ENCODE measurements around the gene NEURL1B. TPM values are rescaled to one million over a fixed set of nuclear protein-coding genes. Genes with fewer than 3 reads are reported as not detected.
"Not testable (repeated sequence)": the region's sequence is repeated elsewhere in the genome, so short reads cannot be mapped to it uniquely, and the experiment has no call there.

NEURL1B gene
- total RNA-seq, 1 experiment from 2014 or later = not detected

DNA sequence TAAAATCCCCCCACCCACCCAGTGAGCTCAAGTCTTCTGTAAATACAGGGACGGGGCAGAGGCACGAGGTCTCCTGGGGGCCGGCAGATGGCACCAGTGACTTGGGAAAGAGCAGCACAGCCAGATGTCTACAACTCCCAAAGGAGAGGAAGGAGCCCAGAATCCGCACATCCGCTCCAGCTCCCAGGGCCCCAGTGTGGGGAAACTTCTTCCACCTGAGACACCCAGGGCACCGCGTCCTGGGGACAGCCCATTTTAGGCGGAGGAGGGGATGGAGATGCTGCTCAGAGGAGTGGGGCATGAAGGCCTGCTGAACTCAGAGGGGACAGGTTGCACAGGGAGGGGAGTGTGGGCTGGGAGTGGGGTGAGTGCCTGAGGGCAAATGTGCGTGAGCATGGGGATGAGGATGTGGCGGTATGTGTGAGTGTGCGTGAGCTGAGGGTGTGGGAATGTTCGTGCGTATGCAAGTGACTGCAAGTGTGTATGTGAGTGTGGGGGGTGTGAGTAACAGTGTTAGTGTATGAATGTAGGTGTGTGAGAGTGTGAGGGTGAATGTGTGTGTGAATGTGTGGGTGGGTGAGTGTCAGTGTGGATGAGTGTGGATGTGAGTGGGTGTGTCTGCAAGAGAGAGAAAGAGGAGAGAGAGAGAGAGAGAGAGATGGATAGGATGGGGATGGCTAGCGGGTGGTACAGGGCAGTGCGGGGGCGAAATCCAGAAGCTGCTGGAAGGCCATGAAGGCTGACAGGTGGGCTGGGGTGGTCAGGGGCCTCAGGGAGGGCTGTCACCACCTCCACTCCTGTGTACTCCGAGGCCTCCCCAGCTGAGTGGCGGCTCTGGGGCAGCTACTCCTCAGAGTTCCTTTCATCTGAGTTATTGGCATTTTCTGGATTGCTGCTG is 66.5 kb downstream of the NEURL1B start:
- Histone ChIP-seq H3K27ac (ENCODE audit: low read length) (no peak overlapping the region), H3K27me3 (ENCODE audit: low read length) (no peaks in the 10 kb centered on the region), H3K4me2 (ENCODE audit: low read depth, low read length, poor library complexity, severe bottlenecking) (no peak overlapping the region), H4K20me1 (ENCODE audit: insufficient read depth, low read depth, low read length) (no peaks in the 10 kb centered on the region), H3K9me3 (ENCODE audit: low read length) (no peaks in the 10 kb centered on the region), H3K79me2 (ENCODE audit: low read length) (no peaks in the 10 kb centered on the region), H3K9ac (ENCODE audit: low read length) (no peak overlapping the region), H3K4me3 (ENCODE audit: low read length) (no peak overlapping the region), H3K9me2 (replicated peaks; ENCODE audit: insufficient read depth, low read length) (no peaks in the 10 kb centered on the region), H2AFZ (ENCODE audit: low read length) (no peak overlapping the region), H3K4me1 (ENCODE audit: low read length) (no peaks in the 10 kb centered on the region), H3K36me3 (ENCODE audit: insufficient read depth, low read length) (no peaks in the 10 kb centered on the region)
- DNase-seq = peak; percentile 56

- Histone ChIP-seq H3K4me2 (ENCODE audit: low read depth, low read length, poor library complexity, severe bottlenecking) (no peak overlapping the region), H2AFZ (ENCODE audit: low read length) (no peak overlapping the region), H3K4me1 (ENCODE audit: low read length) (no peaks in the 10 kb centered on the region), H3K9ac (ENCODE audit: low read length) (no peak overlapping the region), H3K4me3 (ENCODE audit: low read length) (no peak overlapping the region), H3K27ac (ENCODE audit: low read length) (no peak overlapping the region), H3K27me3 (ENCODE audit: low read length) (no peaks in the 10 kb centered on the region), H4K20me1 (ENCODE audit: insufficient read depth, low read depth, low read length) (no peaks in the 10 kb centered on the region), H3K79me2 (ENCODE audit: low read length) (no peaks in the 10 kb centered on the region), H3K36me3 (ENCODE audit: insufficient read depth, low read length) (no peaks in the 10 kb centered on the region), H3K9me2 (replicated peaks; ENCODE audit: insufficient read depth, low read length) (no peaks in the 10 kb centered on the region), H3K9me3 (ENCODE audit: low read length) (no peaks in the 10 kb centered on the region)
- no peak for DNase-seq
Measured at GRCh38 chr5:172708183-172708505, 67.1 kb downstream of the NEURL1B start.

DNA sequence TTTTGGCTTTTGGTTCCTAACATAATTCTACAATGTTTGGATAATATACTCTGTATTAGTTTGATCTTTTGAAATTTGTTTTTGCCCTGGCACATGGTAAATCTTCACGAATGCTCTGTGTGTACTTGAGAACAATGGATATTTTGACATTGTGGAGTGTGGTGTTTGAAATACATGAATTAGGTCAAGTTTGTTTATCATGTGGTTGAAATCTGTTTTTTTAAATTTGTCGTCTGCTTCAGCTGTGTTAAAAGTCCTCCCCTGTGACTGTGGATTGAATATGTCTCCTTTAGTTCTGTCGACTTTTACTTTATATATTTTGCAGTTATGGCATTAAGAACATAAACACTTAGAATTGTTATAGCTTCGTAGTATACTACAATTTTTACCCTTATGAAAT is 69.6 kb downstream of the NEURL1B start:
- Histone ChIP-seq H3K9me2 (replicated peaks; ENCODE audit: insufficient read depth, low read length) (no peaks in the 10 kb centered on the region), H3K27me3 (ENCODE audit: low read length) (no peaks in the 10 kb centered on the region), H3K4me2 (ENCODE audit: low read depth, low read length, poor library complexity, severe bottlenecking) (no peak overlapping the region), H4K20me1 (ENCODE audit: insufficient read depth, low read depth, low read length) (no peaks in the 10 kb centered on the region), H2AFZ (ENCODE audit: low read length) (no peak overlapping the region), H3K9ac (ENCODE audit: low read length) (no peak overlapping the region), H3K36me3 (ENCODE audit: insufficient read depth, low read length) (no peaks in the 10 kb centered on the region), H3K4me1 (ENCODE audit: low read length) (no peaks in the 10 kb centered on the region), H3K79me2 (ENCODE audit: low read length) (no peaks in the 10 kb centered on the region), H3K4me3 (ENCODE audit: low read length) (no peak overlapping the region), H3K9me3 (ENCODE audit: low read length) (no peaks in the 10 kb centered on the region), H3K27ac (ENCODE audit: low read length) (no peak overlapping the region)
- no peak for DNase-seq

DNA sequence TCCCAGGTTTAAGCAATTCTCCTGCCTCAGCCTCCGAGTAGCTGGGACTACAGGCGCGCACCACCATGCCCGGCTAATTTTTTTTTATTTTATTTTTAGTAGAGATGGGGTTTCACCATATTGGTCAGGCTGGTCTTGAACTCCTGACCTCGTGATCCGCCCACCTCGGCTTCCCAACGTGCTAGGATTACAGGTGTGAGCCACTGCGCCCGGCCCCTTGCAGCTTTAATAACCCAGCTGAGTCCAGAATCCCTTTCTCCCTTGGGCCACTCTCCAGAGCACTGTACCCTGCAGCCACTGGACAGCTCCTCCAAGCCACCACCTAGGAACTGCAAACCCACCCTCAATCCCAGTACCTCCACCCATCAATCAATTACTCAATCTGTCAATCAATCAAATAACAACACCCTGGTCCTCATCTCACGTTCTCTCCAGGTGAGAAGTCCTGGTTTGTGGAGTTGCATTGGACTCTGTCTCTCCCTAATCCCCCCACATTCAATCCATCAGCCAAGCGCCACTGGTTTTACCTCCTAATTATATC is 70.3 kb downstream of the NEURL1B start:
- H3K79me2 ChIP-seq (ENCODE audit: low read length); DNase-seq; H3K4me2 ChIP-seq (ENCODE audit: low read depth, low read length, poor library complexity, severe bottlenecking); H3K36me3 ChIP-seq (ENCODE audit: insufficient read depth, low read length); H3K9me3 ChIP-seq (ENCODE audit: low read length); H2AFZ ChIP-seq (ENCODE audit: low read length); H3K27me3 ChIP-seq (ENCODE audit: low read length); H3K9ac ChIP-seq (ENCODE audit: low read length); H3K4me1 ChIP-seq (ENCODE audit: low read length); H3K4me3 ChIP-seq (ENCODE audit: low read length); H3K9me2 ChIP-seq (replicated peaks; ENCODE audit: insufficient read depth, low read length); H4K20me1 ChIP-seq (ENCODE audit: insufficient read depth, low read depth, low read length); H3K27ac ChIP-seq (ENCODE audit: low read length): not testable (repeated sequence)

DNA sequence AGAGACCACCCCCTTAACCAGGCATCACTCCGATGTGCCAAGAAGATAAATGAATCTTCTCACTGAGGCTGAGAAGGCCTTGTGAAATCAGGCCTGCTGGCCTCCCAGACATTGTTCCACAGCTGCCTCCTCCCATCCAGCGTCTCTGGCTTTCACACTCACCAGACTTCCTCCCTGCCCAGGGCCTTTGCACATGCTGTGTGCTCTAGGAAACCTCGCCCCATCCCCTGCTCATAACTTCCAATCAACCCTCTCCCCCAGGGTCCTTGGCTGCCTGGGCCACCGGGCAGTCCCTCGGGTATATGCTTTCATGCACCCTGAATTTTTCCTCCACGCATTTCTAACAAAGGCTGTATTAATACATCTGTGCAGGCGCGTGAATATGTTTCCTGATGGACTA is 71.5 kb downstream of the NEURL1B start:
- Histone ChIP-seq H3K27ac (ENCODE audit: low read length) (no peak overlapping the region), H2AFZ (ENCODE audit: low read length) (no peak overlapping the region), H3K4me2 (ENCODE audit: low read depth, low read length, poor library complexity, severe bottlenecking) (no peak overlapping the region), H3K9me3 (ENCODE audit: low read length) (no peaks in the 10 kb centered on the region), H3K4me3 (ENCODE audit: low read length) (no peak overlapping the region), H3K9ac (ENCODE audit: low read length) (no peak overlapping the region), H3K4me1 (ENCODE audit: low read length) (no peaks in the 10 kb centered on the region), H3K27me3 (ENCODE audit: low read length) (no peaks in the 10 kb centered on the region), H4K20me1 (ENCODE audit: insufficient read depth, low read depth, low read length) (no peaks in the 10 kb centered on the region), H3K9me2 (replicated peaks; ENCODE audit: insufficient read depth, low read length) (no peaks in the 10 kb centered on the region), H3K79me2 (ENCODE audit: low read length) (no peaks in the 10 kb centered on the region), H3K36me3 (ENCODE audit: insufficient read depth, low read length) (no peaks in the 10 kb centered on the region)
- DNase-seq = no peak

GRCh38 chr5:172713113-172713808 is 72.2 kb downstream of the NEURL1B start:
- Histone ChIP-seq H3K9me2 (replicated peaks; ENCODE audit: insufficient read depth, low read length) (no peaks in the 10 kb centered on the region), H3K4me3 (ENCODE audit: low read length) (no peak overlapping the region), H3K4me2 (ENCODE audit: low read depth, low read length, poor library complexity, severe bottlenecking) (no peak overlapping the region), H3K36me3 (ENCODE audit: insufficient read depth, low read length) (no peaks in the 10 kb centered on the region), H3K4me1 (ENCODE audit: low read length) (no peaks in the 10 kb centered on the region), H3K79me2 (ENCODE audit: low read length) (no peaks in the 10 kb centered on the region), H3K9me3 (ENCODE audit: low read length) (no peaks in the 10 kb centered on the region), H3K9ac (ENCODE audit: low read length) (no peak overlapping the region), H3K27me3 (ENCODE audit: low read length) (no peaks in the 10 kb centered on the region), H4K20me1 (ENCODE audit: insufficient read depth, low read depth, low read length) (no peaks in the 10 kb centered on the region), H3K27ac (ENCODE audit: low read length) (no peak overlapping the region), H2AFZ (ENCODE audit: low read length) (no peak overlapping the region)
- peak; percentile 81 for DNase-seq

GRCh38 chr5:172713809-172714490 is 72.9 kb downstream of the NEURL1B start:
- Histone ChIP-seq H3K79me2 (ENCODE audit: low read length) (no peaks in the 10 kb centered on the region), H3K9me3 (ENCODE audit: low read length) (no peaks in the 10 kb centered on the region), H3K36me3 (ENCODE audit: insufficient read depth, low read length) (no peaks in the 10 kb centered on the region), H3K9ac (ENCODE audit: low read length) (no peak overlapping the region), H3K27ac (ENCODE audit: low read length) (no peak overlapping the region), H2AFZ (ENCODE audit: low read length) (no peak overlapping the region), H3K4me3 (ENCODE audit: low read length) (no peak overlapping the region), H3K27me3 (ENCODE audit: low read length) (no peaks in the 10 kb centered on the region), H4K20me1 (ENCODE audit: insufficient read depth, low read depth, low read length) (no peaks in the 10 kb centered on the region), H3K4me1 (ENCODE audit: low read length) (no peaks in the 10 kb centered on the region), H3K4me2 (ENCODE audit: low read depth, low read length, poor library complexity, severe bottlenecking) (no peak overlapping the region), H3K9me2 (replicated peaks; ENCODE audit: insufficient read depth, low read length) (no peaks in the 10 kb centered on the region)
- DNase-seq = no peak
